GM23338 (cell line): ENCODE data around the gene ST3GAL2. TPM values are rescaled to one million over a fixed set of nuclear protein-coding genes. Genes with fewer than 3 reads are reported as not detected.

Source experiments
- ATAC-seq: fragments of 200-7000 bp; cut with Tn5 transposase; 3 replicates; pipeline ENCODE4 v1.9.1; 2020
- DNase-seq: peaks from one replicate; pipeline ENCODE4 v3.0.0-alpha.2; 2015; ENCODE audit warnings: low spot score
- H2AFZ ChIP-seq: fragments of 200-600 bp; sonication (generic); 2 replicates; pipeline ENCODE4 v1.8.0; 2016; ENCODE audit warnings: antibody characterized with exemption, mild to moderate bottlenecking, moderate library complexity
- H3F3A ChIP-seq: fragments of 200-600 bp; sonication (generic); replicated peaks from 2 replicates; pipeline ENCODE4 v1.8.0; 2017; ENCODE audit warnings: antibody characterized with exemption, mixed run types, low read depth
- H3K27ac ChIP-seq: fragments of 200-600 bp; sonication (generic); 2 replicates; pipeline ENCODE4 v1.6.1; 2016; ENCODE audit warnings: low read depth
- H3K27me3 ChIP-seq: fragments of 200-600 bp; sonication (generic); 2 replicates; pipeline ENCODE4 v1.8.0; 2016; ENCODE audit warnings: mild to moderate bottlenecking, mixed run types, moderate library complexity; ENCODE audit not compliant: insufficient read depth
- H3K36me3 ChIP-seq: fragments of 200-600 bp; sonication (generic); 2 replicates; pipeline ENCODE4 v1.8.0; 2016; ENCODE audit warnings: mild to moderate bottlenecking; ENCODE audit not compliant: insufficient read depth
- H3K4me1 ChIP-seq: fragments of 200-600 bp; sonication (generic); 2 replicates; pipeline ENCODE4 v1.8.0; 2016; ENCODE audit warnings: mild to moderate bottlenecking, moderate library complexity; ENCODE audit not compliant: insufficient read depth
- H3K4me2 ChIP-seq: fragments of 200-600 bp; sonication (generic); 2 replicates; pipeline ENCODE4 v1.7.1; 2017; ENCODE audit warnings: mixed run types
- H3K4me3 ChIP-seq: fragments of 200-600 bp; sonication (generic); 2 replicates; pipeline ENCODE4 v1.6.1; 2016; ENCODE audit warnings: mixed run types
- H3K79me2 ChIP-seq: fragments of 200-600 bp; sonication (generic); replicated peaks from 2 replicates; pipeline ENCODE4 v1.8.0; 2017; ENCODE audit warnings: mild to moderate bottlenecking; ENCODE audit not compliant: insufficient read depth
- H3K9me2 ChIP-seq: fragments of 200-600 bp; sonication (generic); 2 replicates; pipeline ENCODE4 v1.8.0; 2017; ENCODE audit not compliant: insufficient read depth
- H4K20me1 ChIP-seq: fragments of 200-600 bp; sonication (generic); replicated peaks from 2 replicates; pipeline ENCODE4 v1.8.0; 2017; ENCODE audit warnings: mild to moderate bottlenecking; ENCODE audit not compliant: insufficient read depth
- H3K27ac Mint-ChIP-seq: 2 replicates; pipeline ENCODE4 v1.8.0; 2020; ENCODE audit warnings: inconsistent platforms, mild to moderate bottlenecking, moderate library complexity, mixed read lengths
- H3K27me3 Mint-ChIP-seq: 3 replicates; pipeline ENCODE4 v1.8.0; 2022; ENCODE audit warnings: low read depth, mild to moderate bottlenecking, moderate library complexity, mixed read lengths, inconsistent platforms; ENCODE audit not compliant: insufficient read depth, poor library complexity
- H3K36me3 Mint-ChIP-seq: 3 replicates; pipeline ENCODE4 v1.8.0; 2021; ENCODE audit warnings: low read depth, mild to moderate bottlenecking, inconsistent platforms, moderate library complexity, mixed read lengths
- H3K4me1 Mint-ChIP-seq: 3 replicates; pipeline ENCODE4 v1.8.0; 2020; ENCODE audit warnings: mild to moderate bottlenecking, inconsistent platforms, mixed read lengths
- H3K4me3 Mint-ChIP-seq: 3 replicates; pipeline ENCODE4 v1.8.0; 2021; ENCODE audit warnings: moderate library complexity, mild to moderate bottlenecking, inconsistent platforms, mixed read lengths
- H3K9me3 Mint-ChIP-seq: 3 replicates; pipeline ENCODE4 v1.8.0; 2020; ENCODE audit warnings: moderate library complexity, mild to moderate bottlenecking, inconsistent platforms, mixed read lengths
- CREB1 ChIP-seq: fragments of 250-450 bp; sonication (Bioruptor Pico); IDR thresholded peaks from 2 replicates; pipeline ENCODE4 v1.5.0; 2020; ENCODE audit warnings: low read depth, mild to moderate bottlenecking, moderate library complexity
- CTCF ChIP-seq, 2 experiments: fragments of 200-600 bp in 1 of 2; sonication (generic) in 1 of 2; conservative IDR thresholded peaks; 2 replicates each; pipeline versions ENCODE4 v1.5.1 to v1.6.1; 2016 to 2017; ENCODE audit warnings: antibody characterized with exemption in 2 of 2, low read depth in 2 of 2, mild to moderate bottlenecking in 2 of 2, moderate library complexity in 1 of 2
- EZH2phosphoT487 ChIP-seq: fragments of 200-600 bp; sonication (generic); IDR thresholded peaks from one replicate; pipeline ENCODE4 v1.8.1; 2018; ENCODE audit warnings: antibody characterized with exemption; ENCODE audit not compliant: unreplicated experiment
- JUNB ChIP-seq: IDR thresholded peaks from one replicate; pipeline ENCODE4 v1.6.1; 2016; ENCODE audit warnings: antibody characterized with exemption; ENCODE audit not compliant: unreplicated experiment
- NANOG ChIP-seq: IDR thresholded peaks from 2 replicates; pipeline ENCODE4 v1.6.1; 2016; ENCODE audit warnings: antibody characterized with exemption, borderline replicate concordance
- POLR2AphosphoS5 ChIP-seq: IDR thresholded peaks from 2 replicates; pipeline ENCODE4 v1.6.1; 2016; ENCODE audit warnings: antibody characterized with exemption, low read depth
- REST ChIP-seq: IDR thresholded peaks from one replicate; pipeline ENCODE4 v1.6.1; 2018; ENCODE audit warnings: antibody characterized with exemption; ENCODE audit not compliant: unreplicated experiment
- STAT1 ChIP-seq: IDR thresholded peaks from one replicate; pipeline ENCODE4 v1.6.1; 2016; ENCODE audit warnings: antibody characterized with exemption; ENCODE audit not compliant: unreplicated experiment
- ZNF114 ChIP-seq: fragments of 250-450 bp; sonication (Bioruptor Pico); IDR thresholded peaks from 2 replicates; pipeline ENCODE4 v1.5.0; 2020; ENCODE audit warnings: mild to moderate bottlenecking, moderate library complexity
- ZNF331 ChIP-seq: fragments of 250-450 bp; sonication (Bioruptor Pico); IDR thresholded peaks from 2 replicates; pipeline ENCODE4 v1.5.0; 2020; ENCODE audit warnings: low read depth, mild to moderate bottlenecking, moderate library complexity
- polyA plus RNA-seq: library from polyadenylated mRNA; unstranded; fragments of >200 nt; fragmentation: Nextera tagmentation; extraction: Ambion mirVana; gene quantifications from 2 replicates; pipeline ENCODE4 v1.2.1, GENCODE V29; 2016
- total RNA-seq: library from RNA; depleted of rRNA; stranded (reverse); fragments of >200 nt; shearing (Covaris generic); gene quantifications from 2 replicates; pipeline ENCODE4 v1.2.3, GENCODE V29; 2014
- TF ChIP-seq, protein P1 (sequence below): IDR thresholded peaks from 2 replicates; pipeline ENCODE4 v1.6.1; 2016; ENCODE audit warnings: antibody characterized with exemption

Gene ST3GAL2
- total and polyA plus RNA-seq, 2 experiments from 2014 or later, result 12.3 to 39.8 TPM

GRCh38 chr16:70465999-70466804 is 27.3 kb upstream of the ST3GAL2 start (continued):
- no peak for TF ChIP-seq EZH2phosphoT487
- TF ChIP-seq ZNF331 (CRISPR knock-in tag), result no peak
- TF ChIP-seq REST, result no peak
- no peak for TF ChIP-seq CTCF (conservative IDR thresholded peaks at IDR 0.05; ENCODE audit: low read depth in 2 of 2)
- TF ChIP-seq JUNB, result no peak
- no peak for TF ChIP-seq STAT1
- no peak for TF ChIP-seq POLR2AphosphoS5
- TF ChIP-seq, protein P1, sequence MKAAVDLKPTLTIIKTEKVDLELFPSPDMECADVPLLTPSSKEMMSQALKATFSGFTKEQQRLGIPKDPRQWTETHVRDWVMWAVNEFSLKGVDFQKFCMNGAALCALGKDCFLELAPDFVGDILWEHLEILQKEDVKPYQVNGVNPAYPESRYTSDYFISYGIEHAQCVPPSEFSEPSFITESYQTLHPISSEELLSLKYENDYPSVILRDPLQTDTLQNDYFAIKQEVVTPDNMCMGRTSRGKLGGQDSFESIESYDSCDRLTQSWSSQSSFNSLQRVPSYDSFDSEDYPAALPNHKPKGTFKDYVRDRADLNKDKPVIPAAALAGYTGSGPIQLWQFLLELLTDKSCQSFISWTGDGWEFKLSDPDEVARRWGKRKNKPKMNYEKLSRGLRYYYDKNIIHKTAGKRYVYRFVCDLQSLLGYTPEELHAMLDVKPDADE, result no peak
- no peak for TF ChIP-seq CREB1 (CRISPR knock-in tag)

DNA sequence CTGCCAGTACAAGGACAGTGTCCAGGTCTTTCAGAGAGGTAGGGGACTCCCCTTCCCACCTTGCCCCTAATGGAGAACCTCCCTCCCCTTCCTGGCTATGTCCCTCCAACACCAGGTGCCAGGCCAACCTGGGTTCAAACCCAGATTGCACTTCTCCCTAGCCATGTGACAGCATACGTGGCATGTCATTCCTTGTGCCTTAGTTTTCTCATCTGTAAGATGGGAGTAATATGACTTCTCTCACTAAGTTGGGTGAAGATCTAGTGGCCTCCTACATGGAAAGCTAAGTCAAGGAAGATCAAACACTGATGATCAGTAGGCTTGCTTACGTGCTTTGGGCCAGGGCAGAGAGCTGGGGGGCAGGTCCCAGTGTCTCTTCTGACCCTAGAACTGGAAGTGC is 24.3 kb upstream of the ST3GAL2 start:
- DNase-seq (no peak), ATAC-seq (no peak)
- H3K4me3 ChIP-seq, result no peak overlapping the region
- H3K4me1 ChIP-seq, result no peaks in the 10 kb centered on the region
- Mint-ChIP-seq H3K4me3 (no peak overlapping the region), H3K36me3 (no peaks in the 10 kb centered on the region), H3K4me1 (peaks cover 9% of the 10 kb centered on the region), H3K27ac (no peak overlapping the region), H3K9me3 (no peaks in the 10 kb centered on the region), H3K27me3 (peaks cover 2% of the 10 kb centered on the region)
- H3F3A ChIP-seq, result no peaks in the 10 kb centered on the region
- no peak overlapping the region for H3K27ac ChIP-seq
- no peaks in the 10 kb centered on the region for H3K36me3 ChIP-seq
- H3K9me2 ChIP-seq, result no peaks in the 10 kb centered on the region
- no peaks in the 10 kb centered on the region for H3K27me3 ChIP-seq
- H3K79me2 ChIP-seq, result no peaks in the 10 kb centered on the region
- H3K4me2 ChIP-seq, result no peak overlapping the region
- H4K20me1 ChIP-seq, result no peaks in the 10 kb centered on the region
- no peak overlapping the region for H2AFZ ChIP-seq
- no peak for TF ChIP-seq EZH2phosphoT487
- TF ChIP-seq REST, result no peak
- TF ChIP-seq POLR2AphosphoS5, result no peak
- TF ChIP-seq ZNF114 (CRISPR knock-in tag), result no peak
- TF ChIP-seq, protein P1, result no peak
- no peak for TF ChIP-seq NANOG
- TF ChIP-seq ZNF331 (CRISPR knock-in tag), result no peak
- no peak for TF ChIP-seq CTCF (conservative IDR thresholded peaks at IDR 0.05; ENCODE audit: low read depth in 2 of 2)
- no peak for TF ChIP-seq JUNB
